Loucy (cell line): ENCODE data around the gene MAD1L1.

Experiments used
- CTCF ChIP-seq: fragments of 200-600 bp; sonication (generic); conservative IDR thresholded peaks from 2 replicates; pipeline ENCODE4 v1.5.1; 2014; ENCODE audit warnings: mild to moderate bottlenecking, antibody characterized with exemption, low read length
- EZH2phosphoT487 ChIP-seq: fragments of 200-600 bp; IDR thresholded peaks from 2 replicates; pipeline ENCODE4 v1.6.1; 2018; ENCODE audit warnings: antibody characterized with exemption, mild to moderate bottlenecking, moderate library complexity, borderline replicate concordance

GRCh38 chr7:1897861-1898627, 334.7 kb downstream of the MAD1L1 start:
- TF ChIP-seq CTCF (no peak), EZH2phosphoT487 (no peak)
